ENCODE data around the gene ATP8B1. TPM values are rescaled to one million over a fixed set of nuclear protein-coding genes. Genes with fewer than 3 reads are reported as not detected.
A peak's percentile ranks its signal among the peaks of the same experiment; 100 is the strongest.

The ATP8B1 gene
- total RNA-seq, 6 experiments from 2014 or later: 9.0 to 18.4 (median 17.1) TPM

- no peak for ATAC-seq
- Histone ChIP-seq H3K9me3 (no peaks in the 10 kb centered on the region), H3K27ac (peak overlapping the region in 1 of 3 donors; percentile 74), H3K4me1 (peaks cover 0 to 48% (median 11%) of the 10 kb centered on the region in 4 donors), H3K27me3 (no peaks in the 10 kb centered on the region), H3K36me3 (no peaks in the 10 kb centered on the region), H3K4me3 (no peak overlapping the region)
- WGBS (ENCODE audit: insufficient coverage, low coverage, low lambda C conversion rate, missing lambda C conversion rate): 94% methylated on average over 2 of the region's 2 CpGs
- no peak for TF ChIP-seq CTCF (IDR thresholded peaks at IDR 0.05)
- no peak for DNase-seq
- intact Hi-C loops (cut with DNase I): no loop called here
Observed at GRCh38 chr18:57749604-57749970, 53.5 kb downstream of the ATP8B1 start.

- Histone ChIP-seq H3K36me3 (no peaks in the 10 kb centered on the region), H3K9me3 (no peaks in the 10 kb centered on the region), H3K4me3 (peak overlapping the region in 2 of 3 donors; percentile 10 to 38), H3K27me3 (no peaks in the 10 kb centered on the region), H3K4me1 (peaks cover 0 to 45% (median 11%) of the 10 kb centered on the region in 4 donors), H3K27ac (peak overlapping the region; percentile 18 to 74 (median 43))
- WGBS (ENCODE audit: insufficient coverage, low coverage, low lambda C conversion rate, missing lambda C conversion rate): 85% methylated on average over 1 of the region's 1 CpG
- intact Hi-C loops (cut with DNase I): no loop called here
- DNase-seq: no peak
- TF ChIP-seq CTCF (IDR thresholded peaks at IDR 0.05): no peak
- no peak for TF ChIP-seq POLR2A (IDR thresholded peaks at IDR 0.05)
- ATAC-seq: peak; percentile 86 to 89 (median 88)
Observed at GRCh38 chr18:57748770-57749603, 54.1 kb downstream of the ATP8B1 start.

GRCh38 chr18:57747809-57748680 lies 55.1 kb downstream of the ATP8B1 start:
- TF ChIP-seq CTCF (IDR thresholded peaks at IDR 0.05): no peak
- no peak for TF ChIP-seq POLR2A (IDR thresholded peaks at IDR 0.05)
- intact Hi-C loops (cut with DNase I): no loop called here
- peak in 3 of 4 donors; percentile 17 to 72 (median 57) for ATAC-seq
- no peaks in the 10 kb centered on the region for H3K9me3 ChIP-seq
- peaks cover 0 to 40% (median 11%) of the 10 kb centered on the region in 4 donors for H3K4me1 ChIP-seq
- H3K36me3 ChIP-seq: no peaks in the 10 kb centered on the region
- 44% methylated on average over 5 of the region's 5 CpGs for WGBS (ENCODE audit: insufficient coverage, low coverage, low lambda C conversion rate, missing lambda C conversion rate)
- H3K27ac ChIP-seq: peak overlapping the region; percentile 18 to 74 (median 43)
- H3K27me3 ChIP-seq: no peaks in the 10 kb centered on the region
- DNase-seq: no peak
- peak overlapping the region in 2 of 3 donors; percentile 10 to 38 for H3K4me3 ChIP-seq

- TF ChIP-seq CTCF (IDR thresholded peaks at IDR 0.05) (no peak), POLR2A (IDR thresholded peaks at IDR 0.05) (no peak)
- intact Hi-C loops (cut with DNase I): no loop called here
- WGBS (ENCODE audit: insufficient coverage, low coverage, low lambda C conversion rate, missing lambda C conversion rate): 50% methylated on average over 3 of the region's 5 CpGs
- no peaks in the 10 kb centered on the region for H3K27me3 ChIP-seq
- H3K36me3 ChIP-seq: no peaks in the 10 kb centered on the region
- no peaks in the 10 kb centered on the region for H3K9me3 ChIP-seq
- no peak for ATAC-seq
- DNase-seq: no peak
- no peak overlapping the region for H3K27ac ChIP-seq
- H3K4me3 ChIP-seq: no peak overlapping the region
- H3K4me1 ChIP-seq: peaks cover 0 to 31% (median 10%) of the 10 kb centered on the region in 4 donors
Observed at GRCh38 chr18:57744211-57744694, 58.9 kb downstream of the ATP8B1 start.
